NCI-H446 (cell line): ENCODE results near the gene KCNK4.
"Not testable (repeated sequence)": the region's sequence is repeated elsewhere in the genome, so short reads cannot be mapped to it uniquely, and the experiment has no call there.

Experiments
- DNase-seq, 2 experiments: peaks; one replicate each; lab custom pipeline; 2025; lab: John Stamatoyannopoulos, UW

Gene KCNK4

DNA sequence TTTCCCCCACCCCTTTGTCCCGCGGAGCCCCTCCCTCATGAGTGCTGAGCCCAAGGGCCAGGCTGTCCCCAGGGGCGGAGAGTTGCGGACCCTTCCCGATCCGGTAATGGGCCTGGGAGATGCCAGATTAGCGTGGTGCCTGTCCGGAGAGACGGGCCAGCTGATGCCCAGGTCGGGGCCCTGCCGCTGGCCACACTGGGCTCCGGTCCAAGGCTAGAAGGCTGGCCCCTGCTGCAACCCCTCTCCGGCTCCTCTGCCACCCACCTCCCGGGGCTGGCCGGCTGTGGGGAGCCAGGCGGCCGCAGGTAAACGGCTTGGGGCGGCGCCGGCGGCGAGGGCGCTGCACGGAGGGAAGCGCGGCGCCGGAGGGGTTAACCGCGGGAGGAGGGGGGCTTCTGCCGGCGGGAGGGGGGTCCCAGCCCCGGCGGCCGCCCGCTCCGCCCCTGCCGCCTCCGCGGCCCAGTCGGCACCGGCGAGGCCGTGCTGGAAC is at the start of gene KCNK4:
Gene KCNK4, plus strand, starts transcription at position 41 of the 490 bp plus-strand sequence. CDS start 1,717 bp downstream, outside the sequence.
- DNase-seq: no peak

DNA sequence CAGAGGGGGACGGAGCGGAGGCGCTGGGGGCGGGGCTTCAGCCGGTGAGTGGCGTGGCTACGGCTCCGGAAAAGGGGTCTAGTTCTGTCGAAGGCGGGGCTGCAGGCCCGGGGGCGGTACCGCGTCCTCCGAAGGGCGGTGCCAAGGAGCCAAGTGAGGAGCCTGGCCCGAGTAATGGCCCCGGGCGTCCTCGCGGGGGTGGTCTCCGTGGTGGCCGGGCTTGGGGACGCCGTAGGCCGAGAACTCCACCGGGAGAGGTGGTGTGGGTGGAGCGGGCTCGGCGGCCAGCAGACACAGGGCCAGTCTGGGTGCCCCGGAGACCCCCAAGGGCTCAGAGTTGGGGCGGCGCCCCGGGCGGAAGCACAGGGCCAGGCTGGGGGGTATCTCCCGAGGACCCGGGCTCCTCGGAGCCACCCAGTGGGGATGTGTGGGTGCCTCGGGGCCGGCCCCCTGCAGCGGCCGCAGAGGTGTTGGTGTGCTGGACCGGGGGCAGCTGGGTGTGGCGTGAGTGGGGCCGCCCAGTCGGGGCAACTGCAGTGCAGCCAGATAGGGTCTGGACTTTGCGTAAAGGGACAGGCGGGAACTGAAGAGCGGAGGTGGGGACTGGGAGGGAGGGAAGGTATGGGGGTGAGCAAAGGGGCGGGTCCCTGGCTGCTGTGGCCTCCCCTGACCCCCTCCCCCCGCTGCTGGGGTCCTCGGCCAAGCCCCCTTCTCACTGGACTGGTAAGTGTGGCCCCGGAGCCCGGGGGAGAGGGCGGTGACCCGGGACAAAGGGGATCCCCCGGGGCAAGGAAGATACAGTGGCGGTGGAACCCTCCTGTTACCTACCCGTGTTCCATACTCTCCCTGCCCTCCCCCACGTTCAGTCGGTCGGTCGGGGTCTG is 49.4 kb upstream of the KCNK4 start:
- peak in 1 of 2 experiments; percentile 61 for DNase-seq

DNA sequence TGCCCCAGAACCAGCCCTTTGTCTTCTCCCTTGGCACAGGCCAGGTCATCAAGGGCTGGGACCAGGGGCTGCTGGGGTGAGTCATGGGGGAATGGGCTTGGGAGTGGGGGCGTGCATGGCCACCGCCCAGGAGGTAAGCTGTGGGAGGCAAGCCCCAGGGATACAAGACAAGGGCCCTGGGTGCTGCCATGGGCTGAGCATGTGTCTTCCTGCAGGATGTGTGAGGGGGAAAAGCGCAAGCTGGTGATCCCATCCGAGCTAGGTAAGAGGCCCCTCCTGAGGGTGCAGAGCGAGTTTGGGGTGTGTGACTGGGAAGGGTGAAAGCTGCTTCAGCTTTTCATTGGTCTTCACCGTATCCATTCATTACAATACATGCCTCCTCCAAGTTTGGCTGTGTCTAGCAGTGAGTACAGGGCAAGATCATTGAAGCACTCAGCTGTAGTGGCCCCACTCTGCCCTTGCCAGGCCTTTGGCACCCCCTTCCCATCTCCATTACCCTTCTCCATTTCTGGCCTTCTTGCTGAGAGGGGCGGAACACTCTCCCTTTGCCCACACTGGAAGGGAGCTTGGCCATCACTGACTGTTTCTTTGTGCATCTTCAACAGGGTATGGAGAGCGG is 47.8 kb upstream of the KCNK4 start:
- no peak for DNase-seq

DNA sequence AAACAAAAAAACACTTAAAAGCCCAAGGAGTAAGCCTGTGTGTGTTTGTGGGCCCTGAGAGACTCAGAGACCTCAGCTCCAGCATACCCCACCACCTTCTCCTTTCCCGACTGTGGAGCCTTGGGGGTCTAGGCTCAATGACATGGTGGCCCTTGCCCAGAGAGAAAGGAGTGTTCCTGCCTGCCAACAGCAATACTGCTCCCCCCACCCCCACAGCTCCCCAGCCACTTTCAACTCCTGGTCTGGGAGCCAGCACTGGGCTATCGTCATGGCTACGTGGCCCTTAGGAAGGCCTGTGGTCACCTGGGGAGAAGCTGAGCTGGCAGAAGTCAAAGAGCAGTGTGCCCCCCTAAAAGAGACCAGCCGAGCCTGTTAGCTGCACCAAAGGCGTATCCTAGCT is 47.0 kb upstream of the KCNK4 start:
- DNase-seq: no peak

DNA sequence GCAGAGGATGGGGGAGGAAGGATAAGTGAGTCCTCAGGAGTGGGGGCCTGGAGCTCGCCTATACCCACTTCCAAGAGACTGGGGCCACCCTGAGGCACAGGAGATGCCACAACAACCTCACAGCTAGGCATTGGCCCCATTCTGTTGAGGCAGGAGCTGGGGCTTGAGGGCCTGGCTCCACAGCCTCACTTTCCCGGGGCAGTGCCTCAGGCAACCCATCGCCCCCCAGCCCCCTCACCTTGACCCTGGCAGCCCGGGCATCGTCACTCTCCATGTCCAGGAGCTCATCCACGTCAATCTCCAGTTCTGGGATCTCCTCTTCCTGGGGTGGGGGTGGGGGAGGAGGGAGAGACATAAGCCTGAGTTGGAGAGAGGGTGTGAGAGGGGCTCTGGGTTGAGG is 46.1 kb upstream of the KCNK4 start:
- no peak for DNase-seq

DNA sequence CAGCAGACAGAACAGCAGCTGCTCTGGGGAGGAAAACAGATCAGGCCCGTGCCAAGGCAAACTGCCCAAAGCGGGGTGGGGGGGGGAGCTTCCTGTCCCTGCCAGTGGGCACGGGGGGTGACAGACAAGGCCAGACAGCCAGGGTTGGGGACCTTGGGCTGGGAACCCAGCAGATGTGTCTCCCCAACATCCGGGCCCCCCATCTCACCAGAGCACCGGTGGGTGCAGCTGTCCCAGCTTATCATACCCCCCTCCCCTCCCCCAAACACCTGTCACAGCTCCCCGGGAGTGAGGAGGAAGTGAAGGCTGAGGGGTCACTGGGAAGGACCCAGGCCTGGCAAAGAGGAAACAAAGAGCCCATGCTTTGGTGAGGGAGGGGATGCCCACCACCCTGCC is 45.7 kb upstream of the KCNK4 start:
- peak in 1 of 2 experiments; percentile 40 for DNase-seq

DNA sequence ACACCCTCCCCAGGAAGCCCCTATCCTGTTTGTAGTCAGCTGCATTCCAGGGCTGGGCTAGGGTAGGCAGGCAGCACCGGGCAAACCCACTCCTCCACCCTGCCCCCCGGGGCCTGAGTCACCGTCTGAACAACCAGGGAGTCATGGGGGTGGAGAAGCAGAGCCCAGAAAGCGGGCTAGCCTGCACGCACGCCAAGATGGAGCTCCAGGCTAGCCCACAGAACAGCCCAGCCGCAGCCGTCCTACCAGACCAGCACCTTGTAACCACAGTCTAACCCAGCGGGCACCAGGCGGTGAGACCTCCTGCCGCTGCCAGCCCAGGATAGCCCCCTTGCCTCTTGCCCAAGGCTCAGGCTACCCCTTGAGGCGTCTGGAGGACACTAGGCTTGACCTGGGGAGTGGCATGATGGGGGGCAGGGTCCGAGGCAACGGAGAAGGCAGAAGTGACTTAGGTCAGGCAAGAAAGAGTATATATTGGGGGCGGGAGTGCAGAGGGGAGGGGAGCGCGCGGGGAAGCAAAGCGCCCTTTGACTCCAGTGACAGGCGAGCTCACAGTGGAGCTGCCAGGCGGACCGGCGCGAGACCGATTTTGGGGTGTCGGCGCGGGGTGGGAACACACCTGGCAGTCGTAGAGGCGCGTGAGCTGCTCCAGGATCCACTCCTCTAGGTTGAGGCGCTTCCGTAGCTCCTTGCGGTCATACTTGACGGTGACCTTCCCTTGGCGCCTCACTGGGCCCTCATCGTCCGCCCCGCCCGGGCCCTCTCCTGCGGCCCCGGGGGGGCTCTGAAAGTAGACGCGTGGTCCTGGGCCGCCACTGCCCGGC is 45.1 kb upstream of the KCNK4 start:
- peak in 1 of 2 experiments; percentile 53 for DNase-seq

DNA sequence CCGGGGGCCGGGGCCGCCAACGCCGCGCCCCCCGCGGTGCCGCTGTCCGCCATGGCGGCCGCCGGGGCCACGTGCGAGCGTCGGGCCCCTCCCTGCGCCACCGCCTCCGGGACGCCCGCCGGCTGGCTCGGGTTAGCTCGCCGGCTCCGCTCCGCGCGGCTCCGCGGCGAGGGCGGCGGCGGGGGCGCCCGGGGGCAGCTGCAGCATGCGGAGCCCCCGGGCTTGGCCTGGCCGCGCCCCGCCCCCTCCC is 44.6 kb upstream of the KCNK4 start:
- DNase-seq: not testable (repeated sequence)

DNA sequence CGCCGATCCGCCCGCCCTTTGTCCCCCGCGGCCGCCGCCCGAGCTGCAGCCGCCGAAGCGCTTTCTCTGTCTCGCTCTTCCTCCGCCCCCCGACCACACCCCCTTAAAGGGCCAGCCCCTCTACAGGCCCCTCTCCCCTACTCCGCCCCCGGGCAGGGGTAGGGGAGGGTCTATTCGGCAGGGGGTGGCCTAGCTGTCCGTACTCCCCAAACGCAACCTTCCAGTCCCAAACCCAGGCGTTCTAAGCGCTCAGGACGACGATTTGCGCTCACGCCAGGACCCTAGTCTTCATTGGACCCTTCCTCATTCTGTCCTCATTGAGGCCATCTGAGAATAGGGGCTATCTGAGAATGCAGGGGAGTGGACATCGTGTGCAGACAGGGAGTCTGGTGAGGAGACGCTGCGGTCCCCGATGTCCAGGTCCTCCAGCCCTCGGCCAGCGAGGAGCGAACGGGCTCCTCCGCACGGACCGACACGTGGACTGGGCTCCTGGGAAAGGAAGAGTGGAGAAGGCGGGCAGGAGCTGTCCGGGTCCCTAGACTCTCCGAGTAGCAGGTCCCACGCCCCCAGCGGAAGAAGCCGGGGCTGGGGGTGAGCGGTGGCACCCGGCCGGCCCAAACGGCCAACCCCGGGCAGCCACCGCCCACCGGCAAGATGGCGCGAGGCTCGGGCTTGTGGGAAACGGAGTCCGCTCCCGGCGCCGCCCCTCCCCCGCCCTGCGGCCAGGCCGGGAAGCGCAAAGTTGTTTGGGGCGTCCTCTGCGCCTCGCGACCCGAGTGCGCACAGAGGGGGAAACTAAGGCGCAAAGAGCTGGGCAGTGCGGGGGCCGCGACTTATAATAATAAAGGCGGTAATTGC is 44.0 kb upstream of the KCNK4 start, which contains the start of gene PPP1R14B:
Gene PPP1R14B, minus strand, starts transcription at position 73 of the 858 bp plus-strand sequence. CDS start 270 bp downstream, outside the sequence.
- peak; percentile 59 to 88 for DNase-seq

DNA sequence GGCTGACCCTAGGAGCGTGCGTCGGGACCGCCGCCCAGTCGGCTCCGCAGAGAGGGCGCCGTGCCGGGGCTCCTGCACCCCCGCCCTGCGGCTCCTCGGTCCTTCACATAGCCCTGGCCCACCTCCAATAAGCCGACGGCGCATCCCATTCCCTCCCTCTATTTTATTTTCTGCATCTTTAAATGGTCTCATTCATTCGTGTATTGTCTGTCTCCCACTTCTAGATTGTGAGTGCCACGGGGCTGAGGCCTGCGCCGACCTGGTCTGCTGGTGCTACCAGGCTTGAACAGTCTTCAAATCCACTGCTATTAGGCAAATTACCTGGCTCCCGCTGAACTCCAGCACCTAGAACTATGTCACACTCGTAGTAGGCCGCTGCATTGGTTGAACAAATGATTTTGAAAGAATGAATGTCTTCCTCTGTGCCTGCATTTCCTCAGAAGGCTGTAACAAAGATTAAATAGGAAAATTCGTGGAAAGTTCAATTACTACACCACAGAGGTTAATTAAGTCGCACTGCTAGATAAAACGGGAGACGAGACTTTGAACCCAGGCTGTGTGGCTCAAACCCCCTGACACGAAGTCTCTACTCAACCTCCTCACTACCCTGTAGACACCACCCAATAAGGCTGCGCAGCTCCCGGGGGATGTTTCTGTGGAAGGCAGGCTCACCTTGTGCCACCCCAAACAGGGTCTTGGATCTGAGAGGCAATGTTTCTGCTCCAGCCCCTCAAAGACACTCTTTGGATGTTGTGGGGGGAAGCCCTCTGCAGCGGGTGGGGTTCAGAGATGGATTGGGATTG is 43.2 kb upstream of the KCNK4 start:
- DNase-seq: no peak

DNA sequence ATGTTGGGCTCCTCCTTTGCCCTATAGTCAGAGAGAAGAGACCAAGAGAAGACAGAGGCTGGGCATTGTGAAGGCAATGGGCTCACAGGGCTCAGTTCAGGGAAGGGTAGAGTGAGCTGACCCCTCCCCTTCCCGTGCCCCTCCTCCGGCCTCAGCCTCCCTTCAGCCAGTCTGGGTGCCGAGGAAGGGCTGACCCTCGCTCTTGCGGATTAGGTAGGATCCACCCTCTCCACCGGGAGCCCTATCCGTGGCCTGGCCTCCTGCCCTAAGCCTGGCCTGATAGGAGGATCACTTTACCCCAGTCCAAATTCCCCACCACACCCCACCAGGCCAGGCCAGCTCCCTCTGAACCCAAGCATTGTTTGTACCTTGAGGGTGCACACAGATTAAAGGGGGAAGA is 42.5 kb upstream of the KCNK4 start:
- no peak for DNase-seq

DNA sequence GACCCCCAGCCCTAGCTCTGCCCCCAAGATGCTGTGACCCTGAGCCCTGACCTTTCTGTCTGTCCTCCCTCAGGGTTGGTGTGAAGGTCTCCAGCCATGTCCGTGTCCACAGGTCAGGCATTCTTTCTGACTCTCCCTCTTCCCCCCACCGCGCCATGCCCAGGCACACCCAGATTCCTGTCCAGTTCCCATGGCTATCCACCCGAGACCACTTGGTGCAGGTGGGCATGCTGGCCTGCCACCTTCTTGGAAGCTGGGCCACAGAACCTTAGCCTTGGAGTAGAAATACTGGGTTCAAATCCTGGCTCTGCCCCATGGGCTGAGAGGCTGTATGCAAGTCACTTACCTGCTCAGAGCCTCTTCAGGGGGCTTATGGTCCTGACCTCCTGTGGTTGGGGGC is 42.1 kb upstream of the KCNK4 start:
- DNase-seq: no peak

DNA sequence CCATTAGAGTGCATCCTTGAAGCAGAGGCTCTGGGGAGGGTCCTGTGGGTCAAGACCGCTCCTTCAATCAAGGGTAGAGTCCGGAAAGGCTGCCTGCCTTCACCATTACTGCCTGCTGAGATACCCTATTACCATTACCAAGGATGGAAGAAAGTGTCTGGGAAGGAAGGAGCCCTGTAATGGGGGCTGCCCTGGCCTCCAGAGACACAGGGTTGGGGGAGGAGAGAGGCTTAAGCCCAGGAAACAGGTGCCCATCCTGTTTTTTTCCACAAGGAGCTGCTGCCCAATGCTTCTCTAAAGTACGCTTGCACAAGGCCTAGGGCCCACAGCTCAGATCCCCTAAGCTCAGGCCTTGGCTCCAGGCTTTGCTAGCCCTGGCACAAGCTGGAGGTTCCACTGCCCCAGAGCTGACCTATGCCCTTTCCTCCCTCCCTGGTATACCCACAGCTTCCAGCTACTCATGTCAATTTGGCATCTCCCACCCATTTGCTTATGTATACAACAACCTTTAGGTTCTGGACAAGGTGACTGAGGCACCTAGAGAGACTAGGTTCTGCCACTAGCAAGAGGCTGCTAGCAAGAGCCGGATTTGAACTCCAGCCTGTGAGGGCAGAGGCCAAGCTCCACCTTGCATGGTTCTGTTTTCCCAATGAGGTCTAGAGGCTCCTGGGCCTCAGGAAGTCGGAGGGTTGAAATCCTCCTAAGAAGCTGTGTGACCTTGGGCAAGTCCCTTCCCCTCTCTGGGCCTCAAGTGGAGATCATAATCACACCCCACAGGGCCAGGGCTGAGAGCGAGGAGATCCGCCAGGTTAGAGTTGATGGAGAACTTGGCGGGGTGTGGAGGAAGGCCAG is 41.3 kb upstream of the KCNK4 start:
- no peak for DNase-seq

DNA sequence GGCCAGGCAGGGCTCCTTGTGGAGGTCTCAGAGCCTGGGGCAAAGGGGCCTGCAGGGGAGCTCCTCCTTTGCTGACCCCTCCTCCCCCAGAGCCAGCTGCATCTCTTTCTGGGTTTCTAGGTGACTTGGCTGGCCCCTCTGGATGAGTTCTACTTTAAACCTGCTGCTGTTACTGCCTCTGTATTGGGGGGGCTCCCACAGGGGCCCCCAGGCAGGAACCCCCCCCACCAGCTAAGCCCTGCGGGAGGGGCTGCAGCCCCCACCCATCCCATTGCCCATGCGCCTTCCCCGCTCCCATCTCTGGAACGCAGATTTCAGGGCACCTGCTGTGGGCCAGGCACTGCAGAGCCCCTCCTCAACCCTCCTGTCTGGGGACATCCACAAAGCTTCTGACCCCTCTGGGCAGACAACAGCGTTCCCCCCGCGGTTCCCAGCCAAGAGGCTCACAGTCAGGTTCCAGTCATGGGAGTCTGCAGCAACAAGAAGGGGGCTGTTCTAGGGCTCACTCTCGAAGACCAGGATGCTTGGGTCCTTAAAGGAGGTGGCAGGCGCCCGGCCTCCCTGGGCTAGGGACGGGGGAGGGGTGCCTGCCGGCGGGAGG is 40.6 kb upstream of the KCNK4 start:
- DNase-seq: no peak

DNA sequence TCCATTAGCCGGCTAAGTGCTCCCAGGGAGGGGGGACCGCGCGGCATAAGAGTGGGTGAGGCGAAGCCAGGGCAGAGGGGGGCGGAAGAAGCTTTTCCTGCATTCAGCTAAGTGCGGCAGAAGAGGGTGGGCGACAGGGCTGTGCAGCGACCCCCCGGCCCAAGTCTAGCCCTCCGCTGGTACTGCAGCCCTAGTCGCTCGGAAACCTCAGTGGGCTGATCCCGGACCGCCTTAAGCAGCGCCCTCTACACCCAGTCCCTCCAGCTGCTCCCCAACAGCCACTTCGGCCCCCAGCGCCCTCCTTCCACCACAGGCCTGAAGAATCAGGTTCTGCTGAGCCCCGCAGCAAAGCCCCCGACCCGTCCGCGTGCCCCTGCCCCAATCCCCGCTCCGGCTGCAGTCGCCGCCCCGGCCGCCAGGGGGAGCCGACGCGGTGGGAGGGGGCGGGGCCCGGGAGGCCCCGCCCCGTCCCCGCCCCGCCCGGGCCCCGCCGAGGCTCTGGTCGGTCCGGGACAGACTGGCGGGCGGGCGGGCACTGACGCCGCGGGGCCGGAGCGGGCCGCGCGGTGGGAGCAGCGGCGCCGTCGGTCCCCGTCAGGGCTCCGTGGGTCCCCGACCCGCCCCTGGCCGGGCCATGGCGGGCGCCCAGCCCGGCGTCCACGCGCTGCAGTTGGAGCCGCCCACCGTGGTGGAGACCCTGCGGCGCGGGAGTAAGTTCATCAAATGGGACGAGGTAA is 39.9 kb upstream of the KCNK4 start, which contains the start of gene PLCB3:
Gene PLCB3, plus strand, starts transcription at position 515 of the 737 bp plus-strand sequence. Its CDS starts 120 bp downstream, at position 635.
- peak in 1 of 2 experiments; percentile 63 for DNase-seq

DNA sequence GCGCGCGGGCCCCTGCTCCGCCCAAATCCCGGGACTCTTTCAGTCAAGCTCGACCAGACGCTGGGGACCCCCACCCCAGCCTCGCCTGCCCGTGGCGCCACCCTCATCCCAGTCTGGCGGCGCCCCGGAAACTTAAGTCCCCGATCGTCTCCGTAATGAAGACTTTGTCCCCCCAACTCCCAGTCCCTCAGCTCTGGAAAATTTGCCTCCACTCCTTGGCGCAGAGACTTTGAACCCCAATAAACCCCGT is 39.4 kb upstream of the KCNK4 start:
- DNase-seq: no peak

DNA sequence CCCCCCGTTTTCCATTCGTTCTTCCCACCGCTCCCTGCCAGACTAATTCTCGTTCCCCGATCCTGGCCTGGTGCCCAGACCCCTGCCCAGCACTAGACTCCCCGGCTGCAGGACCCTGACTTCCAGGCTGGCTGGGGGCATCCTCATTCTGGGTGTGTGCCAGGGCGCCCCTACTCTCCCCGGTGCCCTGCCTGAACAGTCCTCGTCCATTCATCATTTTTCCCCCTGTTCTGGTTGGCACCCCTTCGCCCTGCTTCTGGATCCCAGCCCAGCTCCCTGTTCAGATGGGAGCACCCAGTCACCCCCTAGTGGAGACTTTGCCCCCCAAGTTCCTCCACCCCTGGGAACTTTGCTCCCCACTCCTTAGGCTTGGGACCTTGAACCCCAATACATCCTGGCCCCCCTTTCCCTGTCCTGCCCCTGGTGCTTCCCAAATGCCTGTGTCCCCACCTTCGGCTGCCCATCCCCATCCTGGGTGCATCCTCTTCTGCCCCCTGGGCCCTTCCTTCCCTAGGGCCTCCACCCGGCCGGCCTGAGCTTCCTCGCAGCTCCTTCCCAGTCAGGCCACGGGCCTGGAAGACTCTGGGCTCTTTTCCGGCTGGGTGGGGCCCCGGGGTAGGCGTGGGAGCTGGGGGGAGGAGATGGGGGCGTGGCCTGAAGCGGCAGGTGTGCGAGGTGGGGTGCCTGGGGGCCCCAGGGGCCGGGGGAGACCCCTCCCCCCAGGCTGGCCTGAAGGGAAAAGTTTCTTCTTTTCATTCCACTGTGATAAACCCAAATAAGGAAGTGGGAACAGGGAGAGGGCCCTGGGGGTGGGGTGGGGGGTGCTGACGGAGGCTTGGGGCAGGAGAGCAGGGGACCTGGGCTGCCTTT is 38.9 kb upstream of the KCNK4 start:
- DNase-seq: no peak

DNA sequence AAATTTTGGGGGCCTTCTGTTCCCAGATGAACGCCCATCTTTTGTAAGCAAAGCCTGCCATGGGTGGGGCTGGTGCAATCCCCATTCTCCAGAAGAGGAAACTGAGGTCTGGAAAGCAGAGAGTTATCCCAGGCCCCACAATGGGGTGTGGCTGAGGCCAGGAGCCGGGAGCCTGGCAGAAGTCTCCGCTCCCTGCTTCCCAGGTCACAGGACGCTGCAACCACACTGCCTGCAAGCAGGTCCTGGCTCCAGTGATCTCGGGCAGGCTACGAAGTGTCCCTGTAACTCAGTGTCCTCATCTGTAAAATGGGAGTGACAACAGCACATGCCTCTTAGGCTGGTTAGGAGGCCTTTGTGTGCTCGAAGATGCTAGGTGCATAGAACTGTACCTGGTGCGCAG is 38.1 kb upstream of the KCNK4 start:
- DNase-seq: no peak
